NCI-H2107 treated with DMSO at 0.1 percent for 48 hours (cell line): Measurements from ENCODE around the gene PDK2.

Experiments used
- DNase-seq: peaks from one replicate; lab custom pipeline; 2025; ENCODE audit not compliant: unreplicated experiment; lab: John Stamatoyannopoulos, UW

The PDK2 gene

DNA sequence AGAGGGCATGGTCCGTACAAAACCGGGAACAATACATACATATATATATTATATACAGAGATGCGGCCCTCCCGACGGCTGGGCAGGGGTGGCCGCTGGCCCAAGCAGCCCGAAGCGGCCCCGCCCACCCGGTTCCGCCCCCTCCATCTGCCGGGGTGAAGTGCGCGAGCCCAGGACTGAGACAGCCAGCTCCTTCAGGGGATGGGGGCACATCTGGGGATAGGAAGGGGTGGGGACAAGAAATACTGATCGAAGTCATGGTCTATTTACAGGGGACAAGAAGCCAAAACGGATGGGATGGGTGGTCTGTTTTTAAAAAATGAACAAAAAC lies 38.6 kb downstream of the PDK2 start:
- DNase-seq = no peak

DNA sequence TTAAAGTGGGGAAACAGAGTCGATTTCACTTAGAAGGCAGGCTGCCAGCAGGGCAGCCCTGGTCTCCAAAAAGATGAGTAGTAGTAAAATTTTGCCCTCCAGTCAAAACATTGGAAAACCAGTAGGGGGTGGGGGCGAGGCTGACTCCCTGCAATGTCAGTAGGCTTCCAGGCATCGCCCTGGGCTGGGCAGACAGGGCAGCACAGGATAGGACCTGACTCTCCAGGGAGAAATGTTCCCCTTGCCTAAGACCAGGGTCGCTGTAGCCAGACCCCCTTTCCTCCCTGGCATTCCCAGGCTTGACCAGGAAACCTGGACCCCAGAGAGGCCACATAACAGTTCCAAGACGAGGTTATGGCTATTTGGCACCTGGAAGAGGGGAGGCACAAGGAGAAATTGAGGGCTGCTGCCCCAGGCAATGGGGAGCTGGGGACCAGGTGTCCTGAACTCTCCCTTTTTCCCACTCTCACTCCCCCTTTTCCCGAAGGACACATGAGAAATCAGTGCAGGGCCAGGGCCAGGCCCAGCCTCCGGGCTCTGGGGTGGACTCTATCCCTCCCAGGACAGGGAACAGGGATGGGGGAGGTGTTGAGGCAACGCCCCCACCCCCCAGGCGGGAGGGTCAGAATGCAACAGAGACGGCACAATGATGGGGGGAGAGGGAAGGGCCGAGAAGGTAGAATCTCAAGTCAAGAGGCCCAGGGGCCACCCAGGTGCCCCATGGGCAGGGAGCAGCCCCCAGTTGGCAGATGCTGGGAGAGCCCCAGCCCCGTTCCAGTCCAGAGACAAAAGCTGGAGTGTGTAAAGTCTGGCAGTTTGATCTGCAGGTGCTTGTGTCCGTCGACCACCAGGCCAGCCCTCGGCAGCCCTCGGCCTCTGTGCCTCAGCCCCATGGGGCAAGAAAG lies 39.3 kb downstream of the PDK2 start:
- no peak for DNase-seq

- DNase-seq = no peak
Measured at GRCh38 chr17:50135316-50136095, 40.4 kb downstream of the PDK2 start.

DNA sequence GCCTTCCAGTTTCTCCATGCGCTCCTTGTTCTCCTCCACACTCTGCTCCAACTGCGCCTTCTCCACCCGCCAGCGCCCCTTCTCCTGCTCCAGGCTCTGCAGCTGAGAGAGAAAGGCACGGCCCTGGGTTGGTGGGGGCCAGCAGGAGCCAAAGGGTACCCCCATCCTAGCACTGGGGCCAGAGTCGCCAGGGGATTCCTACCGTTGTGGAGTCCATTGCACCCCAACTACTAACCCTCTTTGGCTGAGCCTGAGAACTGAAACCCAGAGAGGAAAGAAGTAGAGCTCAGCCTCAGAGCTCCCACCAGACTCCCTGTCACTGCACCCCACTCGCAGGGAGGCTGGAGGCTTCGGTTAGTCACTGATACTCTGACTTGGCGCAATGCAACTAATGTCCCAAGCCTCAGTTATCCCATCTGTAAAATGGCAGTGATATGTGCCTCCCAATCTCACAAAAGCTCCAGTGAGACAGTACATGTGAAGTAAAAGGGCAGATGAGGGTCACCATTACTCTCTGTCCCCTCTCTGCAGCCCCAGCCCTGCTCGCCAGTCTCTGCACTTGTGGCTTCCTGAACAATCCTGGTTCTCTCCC lies 41.0 kb downstream of the PDK2 start:
- DNase-seq = no peak

DNA sequence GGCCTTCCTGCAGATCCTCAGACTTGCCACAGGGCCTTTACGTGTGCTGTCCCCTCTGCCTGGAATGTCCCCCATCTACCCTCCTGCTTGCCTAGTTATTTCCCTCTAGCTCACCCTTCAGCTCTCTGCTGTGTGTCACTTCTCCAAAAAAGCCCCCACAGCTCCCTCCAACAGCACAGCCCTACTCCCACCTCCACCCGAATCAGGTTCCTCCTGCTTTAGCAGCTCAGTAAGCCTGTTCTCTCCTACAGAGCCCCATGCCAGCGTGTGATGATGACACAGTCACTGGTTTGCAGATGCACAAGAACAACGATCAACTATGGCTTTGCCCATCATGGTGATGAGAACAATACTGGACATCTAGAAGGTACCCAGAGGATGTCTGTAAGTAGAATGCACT lies 41.9 kb downstream of the PDK2 start:
- no peak for DNase-seq

DNA sequence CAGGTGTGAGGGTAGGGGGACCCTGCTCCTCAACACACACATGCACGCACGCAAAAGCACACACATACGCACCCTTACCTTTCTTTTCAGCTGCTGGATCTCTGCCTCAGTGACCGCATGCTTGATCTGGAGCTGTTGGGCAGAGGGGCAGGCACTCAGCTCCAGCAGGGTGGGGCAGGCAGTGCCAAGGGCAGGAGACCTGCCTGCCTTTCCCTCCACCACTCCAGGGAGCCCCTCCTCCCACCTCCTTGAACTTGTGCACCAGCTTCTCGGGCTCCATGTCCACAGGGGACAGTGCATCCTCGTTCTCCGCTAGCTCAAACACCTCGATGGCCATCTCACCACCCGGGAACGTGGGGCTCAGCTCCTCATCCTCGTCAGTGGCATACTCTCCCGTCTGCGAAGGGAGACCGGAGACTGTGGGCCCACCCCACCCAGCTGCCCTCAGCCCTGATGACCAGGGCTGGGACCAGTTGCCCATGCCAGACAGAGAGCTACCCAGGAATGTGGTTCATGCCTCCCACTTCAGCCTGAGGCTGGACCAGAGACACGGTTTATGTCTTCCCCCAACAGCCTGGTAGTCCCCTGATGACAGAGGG lies 44.1 kb downstream of the PDK2 start:
- no peak for DNase-seq

DNA sequence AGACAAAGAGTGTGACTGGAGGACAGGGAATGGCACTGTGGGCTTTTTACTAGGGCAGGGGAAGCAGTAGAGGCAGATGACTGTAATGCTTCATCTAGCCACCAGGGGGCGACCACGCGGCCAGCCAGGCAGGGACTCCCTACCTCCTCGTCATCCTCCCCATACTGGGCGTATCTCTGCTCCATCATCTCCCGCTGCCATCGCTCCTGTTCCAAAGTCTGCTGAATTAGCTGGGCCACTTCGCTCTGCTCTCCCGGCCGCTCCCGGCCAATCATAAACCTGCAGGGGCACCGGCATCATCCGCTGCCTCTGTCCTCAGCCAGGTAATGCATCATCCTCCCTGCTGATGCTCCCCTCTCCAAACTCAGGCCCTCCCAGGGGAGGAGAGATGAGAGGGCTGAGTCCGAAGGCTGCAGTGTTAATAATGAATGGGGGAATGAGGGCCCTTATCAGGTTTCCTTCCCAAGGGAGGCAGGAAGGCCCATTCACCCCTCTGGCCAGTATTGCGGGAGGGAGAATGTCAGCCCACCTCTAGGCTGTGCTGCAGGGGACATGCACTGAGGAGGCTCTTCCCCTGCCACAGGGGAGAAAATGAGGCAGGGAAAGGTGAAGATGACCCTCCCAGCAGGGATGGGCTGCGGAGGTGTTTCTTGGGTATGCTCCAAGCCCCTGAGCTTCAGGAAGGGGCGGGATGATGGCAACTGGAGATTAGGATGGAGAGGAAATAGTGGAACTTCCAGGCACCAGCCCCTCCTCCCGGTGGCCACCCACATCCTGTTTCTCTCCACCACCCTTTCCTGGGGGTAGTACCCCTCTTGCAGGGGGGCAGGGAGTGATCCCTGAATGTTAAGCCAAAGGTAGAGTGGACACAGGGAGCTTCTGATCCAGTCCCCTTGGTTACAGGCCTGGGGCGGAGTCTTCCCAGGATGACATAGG lies 45.1 kb downstream of the PDK2 start:
- DNase-seq = no peak

DNA sequence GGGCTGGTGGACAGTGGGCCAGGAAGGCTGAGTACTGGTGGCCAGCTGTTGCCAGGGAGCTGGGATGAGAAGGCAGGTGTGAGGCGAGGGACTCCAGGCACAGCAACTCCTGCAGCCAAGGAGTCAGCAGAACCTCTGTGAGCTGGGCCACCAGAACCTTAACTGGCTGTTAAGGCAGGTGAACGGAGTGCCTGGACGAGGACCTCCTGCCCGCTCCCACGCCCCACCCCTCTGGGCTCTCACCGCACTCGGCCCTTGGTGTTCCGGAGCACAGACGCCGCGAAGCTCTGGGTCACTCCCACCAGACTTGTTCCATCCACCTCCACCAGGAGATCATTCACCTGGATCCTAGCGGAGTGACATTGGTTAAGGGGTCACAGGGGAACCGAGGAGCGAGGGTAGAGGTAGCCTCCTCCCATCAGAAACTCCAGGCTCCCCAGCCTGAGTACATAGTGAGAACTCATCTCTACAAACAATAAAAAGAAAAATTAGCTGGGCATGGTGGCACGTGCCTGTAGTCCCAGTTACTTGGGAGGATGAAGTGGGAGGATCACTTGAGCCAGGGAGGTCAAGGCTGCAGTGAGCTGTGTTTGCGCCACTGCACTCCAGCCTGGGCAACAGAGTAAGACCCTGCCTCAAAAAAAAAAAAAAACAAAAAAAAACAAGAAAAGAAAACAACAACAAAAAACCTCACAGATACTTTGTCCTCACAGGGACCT lies 46.0 kb downstream of the PDK2 start:
- no peak for DNase-seq

GRCh38 chr17:50141745-50142110 lies 46.6 kb downstream of the PDK2 start:
- no peak for DNase-seq

- no peak for DNase-seq
Measured at GRCh38 chr17:50143461-50144176, 48.5 kb downstream of the PDK2 start.

DNA sequence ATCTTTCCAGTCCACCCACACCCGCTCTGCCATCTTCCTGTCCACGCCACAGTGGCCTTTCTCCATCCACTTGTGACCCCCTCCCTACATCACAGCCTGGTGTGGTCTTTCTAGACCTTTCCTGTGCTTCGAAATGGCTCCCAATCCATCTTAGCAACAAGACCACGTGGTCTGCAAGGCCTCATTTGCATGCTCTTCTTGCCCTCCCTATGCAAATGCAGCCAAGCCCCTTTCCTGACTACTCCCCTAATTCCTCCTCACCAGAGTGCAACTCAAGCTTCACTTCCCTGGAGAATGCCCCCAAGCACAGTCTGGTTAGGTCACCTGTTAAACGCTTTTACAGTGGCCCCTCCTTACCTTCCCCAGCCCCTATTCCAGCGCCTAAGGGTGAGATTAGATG lies 49.2 kb downstream of the PDK2 start:
- DNase-seq = no peak

GRCh38 chr17:50144845-50145531 lies 49.8 kb downstream of the PDK2 start:
- no peak for DNase-seq

GRCh38 chr17:50145532-50146229 lies 50.5 kb downstream of the PDK2 start:
- DNase-seq = no peak

DNA sequence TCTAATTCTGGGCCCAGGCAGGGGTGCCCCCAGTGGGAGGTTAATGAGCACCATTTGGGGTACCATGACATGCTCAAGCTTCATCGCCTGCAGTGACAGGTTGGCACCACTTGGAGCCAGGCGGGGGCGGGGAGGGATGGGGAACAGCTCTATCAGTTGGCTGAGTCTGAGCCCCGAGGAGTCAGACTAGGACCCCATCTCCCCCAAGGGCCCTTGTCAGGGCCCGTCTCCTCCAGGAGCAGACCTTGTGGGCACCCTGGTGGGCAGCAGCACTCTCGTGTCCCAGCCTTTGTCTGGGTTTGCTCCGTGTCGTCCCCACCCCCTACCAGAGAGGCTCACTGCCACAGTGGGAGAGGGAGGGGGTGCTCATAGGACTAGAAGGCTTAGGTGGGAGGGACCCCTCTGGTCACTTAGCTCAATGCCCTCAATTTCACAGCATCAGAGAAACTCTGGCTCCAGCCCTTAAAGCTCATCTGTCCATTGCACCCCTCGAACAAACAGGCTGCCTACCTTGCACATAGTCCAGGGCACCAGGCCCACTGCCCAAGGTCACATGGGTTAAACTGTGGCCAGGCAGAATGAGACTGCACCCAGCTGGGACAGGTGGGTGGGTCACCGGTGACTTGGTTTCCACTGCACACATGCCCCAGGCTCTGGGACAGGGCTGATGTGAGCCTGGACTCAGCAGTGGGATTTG lies 51.2 kb downstream of the PDK2 start:
- DNase-seq = no peak

- DNase-seq = no peak
Measured at GRCh38 chr17:50146927-50147665, 51.9 kb downstream of the PDK2 start.

DNA sequence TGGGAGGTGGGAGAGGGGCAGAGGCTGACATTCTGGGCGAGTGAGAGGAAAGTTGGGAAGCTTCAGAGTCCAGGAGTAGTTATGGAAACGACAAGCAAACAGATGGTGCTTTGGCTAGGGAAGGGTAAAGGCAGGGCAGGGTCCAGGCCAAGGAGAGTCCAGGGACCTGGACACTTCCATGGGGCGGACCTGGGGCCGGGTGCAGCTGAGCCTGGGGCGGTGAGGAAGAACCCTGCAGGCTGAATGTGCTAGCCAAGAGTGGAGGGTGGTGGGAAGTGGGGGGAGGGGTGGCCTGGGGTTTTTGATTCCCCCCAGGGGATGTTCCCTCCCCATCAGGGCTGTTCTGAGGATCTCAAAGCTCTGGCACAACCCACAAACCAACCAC lies 52.7 kb downstream of the PDK2 start:
- no peak for DNase-seq
